GM19395 (cell line): ENCODE data around the gene HECTD4.

ENCODE experiments used
- ATAC-seq: cut with Tn5 transposase; IDR thresholded peaks from one replicate; pipeline ENCODE4 v1.9.1; 2021; ENCODE audit warnings: mild to moderate bottlenecking, moderate library complexity; ENCODE audit not compliant: unreplicated experiment

Gene HECTD4

GRCh38 chr12:112183141-112184021, 198.8 kb downstream of the HECTD4 start:
- no peak for ATAC-seq

- no peak for ATAC-seq
Observed at GRCh38 chr12:112182499-112182898, 199.7 kb downstream of the HECTD4 start.

- ATAC-seq, result no peak
Observed at GRCh38 chr12:112180422-112180821, 201.8 kb downstream of the HECTD4 start.

GRCh38 chr12:112179916-112180315, 202.3 kb downstream of the HECTD4 start:
- no peak for ATAC-seq

- ATAC-seq, result no peak
Observed at GRCh38 chr12:112179341-112179740, 202.9 kb downstream of the HECTD4 start.

- no peak for ATAC-seq
Observed at GRCh38 chr12:112178796-112179195, 203.4 kb downstream of the HECTD4 start.

- ATAC-seq, result no peak
Observed at GRCh38 chr12:112176321-112177010, 205.8 kb downstream of the HECTD4 start.

GRCh38 chr12:112175361-112176155, 206.7 kb downstream of the HECTD4 start:
- ATAC-seq, result no peak

GRCh38 chr12:112172556-112173324, 209.5 kb downstream of the HECTD4 start:
- no peak for ATAC-seq

- no peak for ATAC-seq
Observed at GRCh38 chr12:112170971-112171596, 211.1 kb downstream of the HECTD4 start.

- ATAC-seq, result no peak
Observed at GRCh38 chr12:112170376-112170775, 211.9 kb downstream of the HECTD4 start.

GRCh38 chr12:112169966-112170365, 212.3 kb downstream of the HECTD4 start:
- no peak for ATAC-seq

- no peak for ATAC-seq
Observed at GRCh38 chr12:112169161-112169872, 212.9 kb downstream of the HECTD4 start.

GRCh38 chr12:112168561-112168971, 213.7 kb downstream of the HECTD4 start:
- ATAC-seq, result no peak

- ATAC-seq, result no peak
Observed at GRCh38 chr12:112167718-112168525, 214.3 kb downstream of the HECTD4 start.

GRCh38 chr12:112167031-112167461, 215.2 kb downstream of the HECTD4 start:
- ATAC-seq, result no peak

- ATAC-seq, result no peak
Observed at GRCh38 chr12:112166051-112167015, 215.9 kb downstream of the HECTD4 start.
